Tibial nerve (tissue), 4 donors: ENCODE data around the gene FMN1. TPM values are rescaled to one million over a fixed set of nuclear protein-coding genes. Genes with fewer than 3 reads are reported as not detected.

ENCODE experiments used
- DNase-seq, 2 donors: peaks; one replicate each; pipeline ENCODE4 v3.0.0-alpha.2; 2019; ENCODE audit warnings: low spot score in 2 of 2
- H3K27ac ChIP-seq, 4 donors: fragments of 200-600 bp; sonication (generic) in 3 of 4; one replicate each; pipeline ENCODE4 v1.5.1; 2017 to 2019; ENCODE audit warnings: mild to moderate bottlenecking in 1 of 4
- H3K27me3 ChIP-seq, 2 donors: fragments of 200-600 bp; sonication (generic) in 1 of 2; one replicate each; pipeline versions ENCODE4 v1.5.1 to v1.6.0; 2017 to 2019
- H3K36me3 ChIP-seq, 3 donors: fragments of 200-600 bp; sonication (generic); one replicate each; pipeline ENCODE4 v1.5.1; 2018 to 2019
- H3K4me1 ChIP-seq, 4 donors: fragments of 200-600 bp; sonication (generic) in 3 of 4; one replicate each; pipeline ENCODE4 v1.5.1; 2017 to 2019
- H3K4me3 ChIP-seq, 4 donors: fragments of 200-600 bp; sonication (generic) in 3 of 4; one replicate each; pipeline ENCODE4 v1.5.1; 2017 to 2019; ENCODE audit warnings: mild to moderate bottlenecking in 1 of 4, moderate library complexity in 1 of 4
- H3K9me3 ChIP-seq, 4 donors: fragments of 200-600 bp; sonication (generic) in 3 of 4; one replicate each; pipeline ENCODE4 v1.5.1; 2017 to 2019
- CTCF ChIP-seq, 5 experiments: fragments of 200-600 bp in 3 of 5; fragments of 450-650 bp in 2 of 5; sonication (generic) in 3 of 5; IDR thresholded peaks; one replicate each; pipeline ENCODE4 v1.5.1; 2016 to 2019; ENCODE audit warnings: antibody characterized with exemption in 5 of 5, mild to moderate bottlenecking in 3 of 5, moderate library complexity in 2 of 5
- EP300 ChIP-seq, 2 donors: sonication (generic); formaldehyde crosslinking; IDR thresholded peaks; one replicate each; pipeline ENCODE4 v1.6.1; 2017; ENCODE audit warnings: antibody characterized with exemption in 2 of 2, mild to moderate bottlenecking in 1 of 2
- POLR2A ChIP-seq, 2 donors: fragments of 450-650 bp; IDR thresholded peaks; one replicate each; pipeline ENCODE4 v1.6.1; 2017; ENCODE audit warnings: antibody characterized with exemption in 2 of 2, mild to moderate bottlenecking in 2 of 2, moderate library complexity in 2 of 2
- WGBS, 2 donors: methylation state at CpG; one replicate each; pipeline ENCODE4 v1.1.5; 2018; 5-methylcytosine and 5-hydroxymethylcytosine counted together
- total RNA-seq, 4 donors: library from RNA; depleted of rRNA; stranded (reverse); fragments of >200 nt; gene quantifications; one replicate each; pipeline ENCODE4 v1.1.0, GENCODE V29; 2016

The FMN1 gene
- total RNA-seq, 4 donors from 2014 or later: 15.1 to 62.1 (median 20.7) TPM

GRCh38 chr15:32822739-32823138, 371.8 kb downstream of the FMN1 start:
- no peak for DNase-seq
- Histone ChIP-seq H3K27me3 (no peaks in the 10 kb centered on the region), H3K9me3 (no peaks in the 10 kb centered on the region), H3K27ac (no peak overlapping the region), H3K4me1 (peaks cover 0 to 6% (median 0%) of the 10 kb centered on the region in 4 donors), H3K4me3 (no peak overlapping the region), H3K36me3 (no peaks in the 10 kb centered on the region)
- WGBS, 2 donors: 83 to 86% methylated on average over 3 of the region's 3 CpGs
- TF ChIP-seq EP300 (IDR thresholded peaks at IDR 0.05) (no peak), CTCF (IDR thresholded peaks at IDR 0.05) (no peak), POLR2A (IDR thresholded peaks at IDR 0.05) (no peak)

GRCh38 chr15:32819448-32819847, 375.1 kb downstream of the FMN1 start:
- H3K27ac ChIP-seq: no peak overlapping the region
- TF ChIP-seq CTCF (IDR thresholded peaks at IDR 0.05): no peak
- TF ChIP-seq POLR2A (IDR thresholded peaks at IDR 0.05): no peak

GRCh38 chr15:32818758-32819447, 375.6 kb downstream of the FMN1 start:
- WGBS, 2 donors: 31% methylated on average over 11 of the region's 11 CpGs
- no peak for TF ChIP-seq POLR2A (IDR thresholded peaks at IDR 0.05)
- TF ChIP-seq CTCF (IDR thresholded peaks at IDR 0.05): no peak
- no peak for TF ChIP-seq EP300 (IDR thresholded peaks at IDR 0.05)

More at GRCh38 chr15:32819448-32819847, 375.1 kb downstream of the FMN1 start:
- H3K9me3 ChIP-seq: no peaks in the 10 kb centered on the region
- H3K36me3 ChIP-seq: no peaks in the 10 kb centered on the region
- 36 to 50% methylated on average over 3 of the region's 3 CpGs for WGBS, 2 donors
- H3K4me3 ChIP-seq: no peak overlapping the region
- DNase-seq: no peak
- peaks cover 0 to 6% (median 0%) of the 10 kb centered on the region in 4 donors for H3K4me1 ChIP-seq
- no peaks in the 10 kb centered on the region for H3K27me3 ChIP-seq

GRCh38 chr15:32817577-32817976, 376.9 kb downstream of the FMN1 start:
- no peaks in the 10 kb centered on the region for H3K36me3 ChIP-seq
- no peaks in the 10 kb centered on the region for H3K27me3 ChIP-seq
- no peak for DNase-seq
- H3K4me3 ChIP-seq: no peak overlapping the region
- H3K27ac ChIP-seq: no peak overlapping the region
- no peaks in the 10 kb centered on the region for H3K9me3 ChIP-seq
- TF ChIP-seq CTCF (IDR thresholded peaks at IDR 0.05) (no peak), EP300 (IDR thresholded peaks at IDR 0.05) (no peak), POLR2A (IDR thresholded peaks at IDR 0.05) (no peak)
- peaks cover 0 to 6% (median 0%) of the 10 kb centered on the region in 4 donors for H3K4me1 ChIP-seq

More at GRCh38 chr15:32818758-32819447, 375.6 kb downstream of the FMN1 start:
- Histone ChIP-seq H3K9me3 (no peaks in the 10 kb centered on the region), H3K4me3 (no peak overlapping the region), H3K36me3 (no peaks in the 10 kb centered on the region), H3K27ac (no peak overlapping the region), H3K4me1 (peaks cover 0 to 6% (median 0%) of the 10 kb centered on the region in 4 donors), H3K27me3 (no peaks in the 10 kb centered on the region)
- DNase-seq: no peak

GRCh38 chr15:32807331-32807730, 387.2 kb downstream of the FMN1 start:
- TF ChIP-seq EP300 (IDR thresholded peaks at IDR 0.05) (no peak), CTCF (IDR thresholded peaks at IDR 0.05) (no peak), POLR2A (IDR thresholded peaks at IDR 0.05) (no peak)

More at GRCh38 chr15:32807331-32807730, 387.2 kb downstream of the FMN1 start:
- no peak overlapping the region for H3K4me3 ChIP-seq
- H3K27me3 ChIP-seq: no peaks in the 10 kb centered on the region
- DNase-seq: no peak
- peaks cover 0 to 7% (median 0%) of the 10 kb centered on the region in 4 donors for H3K9me3 ChIP-seq
- no peaks in the 10 kb centered on the region for H3K36me3 ChIP-seq
- WGBS, 2 donors: 60 to 64% methylated on average over 1 of the region's 1 CpG
- no peaks in the 10 kb centered on the region for H3K4me1 ChIP-seq
- H3K27ac ChIP-seq: no peak overlapping the region
